Keratinocyte (primary cell): ENCODE measurements around the gene MPHOSPH6. TPM values are rescaled to one million over a fixed set of nuclear protein-coding genes. Genes with fewer than 3 reads are reported as not detected.

Source experiments
- DNase-seq: peaks from one replicate; pipeline ENCODE4 v3.0.0-alpha.2; 2011; ENCODE audit warnings: low read depth, missing footprints, low spot score
- FAIRE-seq: peaks from 2 replicates; lab custom pipeline; 2011; peaks lifted over from hg19 to GRCh38; lab: Jason Lieb, UNC
- H2AFZ ChIP-seq: 2 replicates; pipeline ENCODE4 v1.6.0; 2012; ENCODE audit warnings: low read length, control low read depth, inconsistent platforms; ENCODE audit not compliant: control insufficient read depth
- H3K27ac ChIP-seq: 2 replicates; pipeline ENCODE4 v1.5.1; 2011; ENCODE audit warnings: low read length; ENCODE audit not compliant: control insufficient read depth, insufficient read depth
- H3K27me3 ChIP-seq: 3 replicates; pipeline ENCODE4 v1.6.0; 2011; ENCODE audit warnings: low read length; ENCODE audit not compliant: control insufficient read depth, insufficient read depth; ENCODE audit errors: extremely low read depth
- H3K36me3 ChIP-seq, 2 experiments: 2 replicates in 1 of 2; 3 replicates in 1 of 2; pipeline ENCODE4 v1.5.1; 2011; ENCODE audit warnings: low read length in 2 of 2, mild to moderate bottlenecking in 1 of 2; ENCODE audit not compliant: control insufficient read depth in 2 of 2, insufficient read depth in 2 of 2; ENCODE audit errors: extremely low read depth in 1 of 2
- H3K4me1 ChIP-seq: 3 replicates; pipeline ENCODE4 v1.5.1; 2011; ENCODE audit warnings: low read length; ENCODE audit not compliant: control insufficient read depth, insufficient read depth; ENCODE audit errors: extremely low read depth
- H3K4me2 ChIP-seq: 3 replicates; pipeline ENCODE4 v1.6.0; 2011; ENCODE audit warnings: low read depth, low read length; ENCODE audit not compliant: control insufficient read depth, insufficient read depth; ENCODE audit errors: extremely low read depth
- H3K4me3 ChIP-seq, 3 experiments: fragments of 200-600 bp in 1 of 3; sonication (generic) in 1 of 3; 2 replicates in 2 of 3; 3 replicates in 1 of 3; pipeline ENCODE4 v1.5.1; 2011 to 2016; ENCODE audit warnings: low read length in 3 of 3, mild to moderate bottlenecking in 3 of 3, control low read depth in 2 of 3, inconsistent platforms in 1 of 3, low read depth in 1 of 3, mixed read lengths in 1 of 3, mixed run types in 1 of 3, moderate library complexity in 1 of 3; ENCODE audit not compliant: control insufficient read depth in 2 of 3, insufficient read depth in 2 of 3; ENCODE audit errors: extremely low read depth in 1 of 3
- H3K79me2 ChIP-seq: 2 replicates; pipeline ENCODE4 v1.6.0; 2012; ENCODE audit warnings: low read length; ENCODE audit not compliant: control insufficient read depth, insufficient read depth
- H3K9ac ChIP-seq: 3 replicates; pipeline ENCODE4 v1.6.0; 2011; ENCODE audit warnings: low read length; ENCODE audit not compliant: control insufficient read depth, insufficient read depth; ENCODE audit errors: extremely low read depth
- H3K9me1 ChIP-seq: 3 replicates; pipeline ENCODE4 v1.6.0; 2011; ENCODE audit warnings: low read length; ENCODE audit not compliant: control insufficient read depth, insufficient read depth; ENCODE audit errors: extremely low read depth
- H3K9me3 ChIP-seq: 2 replicates; pipeline ENCODE4 v1.5.1; 2012; ENCODE audit warnings: low read depth, low read length; ENCODE audit not compliant: control insufficient read depth
- H4K20me1 ChIP-seq: 3 replicates; pipeline ENCODE4 v1.6.0; 2011; ENCODE audit warnings: low read length; ENCODE audit not compliant: control insufficient read depth, insufficient read depth; ENCODE audit errors: extremely low read depth
- CTCF ChIP-seq, 3 experiments: IDR thresholded peaks in 1 of 3; conservative IDR thresholded peaks in 1 of 3; optimal IDR thresholded peaks in 1 of 3; 2 replicates in 2 of 3; 3 replicates in 1 of 3; pipeline versions ENCODE3 to v1.5.1; 2011; ENCODE audit warnings: low read length in 3 of 3, mild to moderate bottlenecking in 3 of 3, moderate library complexity in 2 of 3, control low read depth in 1 of 3, inconsistent platforms in 1 of 3; ENCODE audit not compliant: insufficient read depth in 2 of 3; ENCODE audit errors: extremely low read depth in 1 of 3
- EZH2 ChIP-seq: IDR thresholded peaks from one replicate; pipeline ENCODE4 v1.6.1; 2012; ENCODE audit warnings: inconsistent platforms, mild to moderate bottlenecking, low read length, moderate library complexity
- dilution Hi-C: fragments of 300-500 bp; cut with MboI; formaldehyde crosslinking; loops from one replicate; pipeline ENCODE4 v1.7.0; 2020; ENCODE audit warnings: low sequenced_read_pairs; ENCODE audit not compliant: extremely low pct_ligation_motif_present
- polyA plus RNA-seq, 5 experiments: library from polyadenylated mRNA; depleted of rRNA in 3 of 5; stranded (reverse) in 3 of 5; stranded (forward) in 1 of 5; unstranded in 1 of 5; fragments of >200 nt; gene quantifications; 1 replicate in 1 of 5; 2 replicates in 3 of 5; 3 replicates in 1 of 5; pipeline versions ENCODE4 v1.2.1 to v1.2.3, GENCODE V29; 2011 to 2012; ENCODE audit warnings: missing spikeins in 2 of 5, low read depth in 1 of 5, low replicate concordance in 1 of 5

Gene MPHOSPH6
- polyA plus RNA-seq, 1 donor (not counting 4 experiments of a cell fraction or from before 2014, with no cell fraction given): 76.1 TPM

GRCh38 chr16:82149536-82149935, 20.5 kb downstream of the MPHOSPH6 start:
- DNase-seq (no peak), FAIRE-seq (no peak)
- TF ChIP-seq EZH2 (no peak), CTCF (optimal IDR thresholded peaks at IDR 0.05 in 1 of 3, IDR thresholded peaks at IDR 0.05 in 1 of 3, conservative IDR thresholded peaks at IDR 0.05 in 1 of 3; ENCODE audit: extremely low read depth in 1 of 3, insufficient read depth in 2 of 3, low read length in 3 of 3) (no peak)
- Histone ChIP-seq H2AFZ (no peak overlapping the region), H3K36me3 (peaks cover 16 to 36% of the 10 kb centered on the region in 2 experiments), H3K4me1 (no peaks in the 10 kb centered on the region), H3K79me2 (peaks cover 20% of the 10 kb centered on the region), H3K27me3 (no peaks in the 10 kb centered on the region), H3K9me3 (no peaks in the 10 kb centered on the region), H3K9ac (no peak overlapping the region), H3K27ac (no peak overlapping the region), H4K20me1 (no peaks in the 10 kb centered on the region), H3K4me2 (no peak overlapping the region), H3K9me1 (no peaks in the 10 kb centered on the region), H3K4me3 (no peak overlapping the region)
- dilution Hi-C loops: no loop called here

- no peaks in the 10 kb centered on the region for H3K9me3 ChIP-seq
- no peaks in the 10 kb centered on the region for H3K9me1 ChIP-seq
- H3K4me1 ChIP-seq: no peaks in the 10 kb centered on the region
- DNase-seq (no peak), FAIRE-seq (no peak)
- H3K9ac ChIP-seq: no peak overlapping the region
- H3K4me2 ChIP-seq: no peak overlapping the region
- dilution Hi-C loops: no loop called here
- H3K27me3 ChIP-seq: no peaks in the 10 kb centered on the region
- TF ChIP-seq CTCF (optimal IDR thresholded peaks at IDR 0.05 in 1 of 3, IDR thresholded peaks at IDR 0.05 in 1 of 3, conservative IDR thresholded peaks at IDR 0.05 in 1 of 3; ENCODE audit: extremely low read depth in 1 of 3, insufficient read depth in 2 of 3, low read length in 3 of 3): no peak
- no peak for TF ChIP-seq EZH2
- H3K4me3 ChIP-seq: no peak overlapping the region
- peaks cover 4% of the 10 kb centered on the region for H3K79me2 ChIP-seq
- H2AFZ ChIP-seq: no peak overlapping the region
- H3K27ac ChIP-seq: no peak overlapping the region
- H3K36me3 ChIP-seq: peaks cover 11 to 28% of the 10 kb centered on the region in 2 experiments
- H4K20me1 ChIP-seq: no peaks in the 10 kb centered on the region
Measured at GRCh38 chr16:82147546-82147945, 22.5 kb downstream of the MPHOSPH6 start.
